ENCODE data around the gene SLC22A14.

DNA sequence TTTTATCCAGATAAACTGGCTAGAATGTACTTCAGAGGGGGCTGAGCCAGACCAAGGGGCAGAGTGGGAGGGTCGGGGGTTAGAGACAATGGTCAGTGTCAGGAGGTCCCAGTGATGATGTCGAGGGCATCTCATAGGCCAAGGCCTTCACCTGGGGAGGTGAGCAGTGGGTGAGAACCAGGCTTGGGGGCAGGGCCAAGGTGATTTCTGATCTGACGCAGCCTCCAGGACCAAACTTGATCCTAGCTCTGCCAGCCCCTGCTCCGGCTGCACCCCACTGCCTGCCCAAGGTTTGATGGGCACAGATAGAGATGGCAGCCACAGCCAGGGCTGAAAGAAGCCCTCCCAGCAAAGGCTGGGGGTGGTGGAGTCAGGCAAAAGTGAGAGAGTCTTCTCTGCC lies 79.4 kb downstream of the SLC22A14 start:
- TF ChIP-seq POLR2A (IDR thresholded peaks at IDR 0.05; ENCODE audit: low read depth, low read length): no peak
- TF ChIP-seq YY1 (IDR thresholded peaks at IDR 0.05; ENCODE audit: low read depth, low read length): no peak
- no peak for TF ChIP-seq ZBED1 (IDR thresholded peaks at IDR 0.05; ENCODE audit: borderline replicate concordance)
- TF ChIP-seq, protein P1, sequence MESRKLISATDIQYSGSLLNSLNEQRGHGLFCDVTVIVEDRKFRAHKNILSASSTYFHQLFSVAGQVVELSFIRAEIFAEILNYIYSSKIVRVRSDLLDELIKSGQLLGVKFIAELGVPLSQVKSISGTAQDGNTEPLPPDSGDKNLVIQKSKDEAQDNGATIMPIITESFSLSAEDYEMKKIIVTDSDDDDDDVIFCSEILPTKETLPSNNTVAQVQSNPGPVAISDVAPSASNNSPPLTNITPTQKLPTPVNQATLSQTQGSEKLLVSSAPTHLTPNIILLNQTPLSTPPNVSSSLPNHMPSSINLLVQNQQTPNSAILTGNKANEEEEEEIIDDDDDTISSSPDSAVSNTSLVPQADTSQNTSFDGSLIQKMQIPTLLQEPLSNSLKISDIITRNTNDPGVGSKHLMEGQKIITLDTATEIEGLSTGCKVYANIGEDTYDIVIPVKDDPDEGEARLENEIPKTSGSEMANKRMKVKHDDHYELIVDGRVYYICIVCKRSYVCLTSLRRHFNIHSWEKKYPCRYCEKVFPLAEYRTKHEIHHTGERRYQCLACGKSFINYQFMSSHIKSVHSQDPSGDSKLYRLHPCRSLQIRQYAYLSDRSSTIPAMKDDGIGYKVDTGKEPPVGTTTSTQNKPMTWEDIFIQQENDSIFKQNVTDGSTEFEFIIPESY (IDR thresholded peaks at IDR 0.05): no peak
- no peak for TF ChIP-seq SMARCA5 (IDR thresholded peaks at IDR 0.05)
- TF ChIP-seq RCOR1 (conservative IDR thresholded peaks at IDR 0.05; ENCODE audit: low read depth, low read length): no peak
- TF ChIP-seq PML (IDR thresholded peaks at IDR 0.05; ENCODE audit: low read length): no peak
